Upper lobe of left lung (tissue), 4 donors: ENCODE data around the gene ANKUB1.

Source experiments
- POLR2A ChIP-seq, 4 donors: fragments of 450-650 bp; IDR thresholded peaks; one replicate each; pipeline ENCODE4 v1.5.1; 2016 to 2017; ENCODE audit warnings: antibody characterized with exemption in 4 of 4, mild to moderate bottlenecking in 2 of 4
- POLR2AphosphoS5 ChIP-seq, 2 donors: sonication (generic); formaldehyde crosslinking; IDR thresholded peaks; one replicate each; pipeline ENCODE4 v1.5.1; 2017; ENCODE audit warnings: antibody characterized with exemption in 2 of 2
- TF ChIP-seq, protein P1 (sequence below), 6 experiments: fragments of 450-650 bp in 4 of 6; fragments of 200-600 bp in 2 of 6; sonication (generic) in 2 of 6; IDR thresholded peaks; one replicate each; pipeline ENCODE4 v1.5.1; 2016 to 2019; ENCODE audit warnings: antibody characterized with exemption in 6 of 6

DNA sequence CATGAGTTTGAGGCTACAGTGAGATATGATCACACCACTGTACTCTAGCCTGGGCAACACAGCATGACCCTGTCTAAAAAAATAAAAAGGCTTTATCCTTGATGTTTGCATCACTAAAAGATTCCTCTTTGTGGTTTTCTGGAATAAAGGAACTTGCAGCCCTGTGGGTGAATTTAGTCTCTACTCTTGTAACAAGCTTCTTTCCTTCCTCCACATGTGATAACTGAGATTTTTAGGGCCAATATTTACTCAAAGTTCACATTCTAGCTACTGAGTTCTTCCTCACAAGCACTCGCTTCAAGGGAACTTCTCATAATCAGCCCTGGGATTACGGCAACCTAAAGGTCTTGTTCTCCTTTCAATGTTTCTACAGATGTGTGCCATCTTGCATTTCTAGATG is 64.7 kb downstream of the ANKUB1 start:
- TF ChIP-seq, protein P1, sequence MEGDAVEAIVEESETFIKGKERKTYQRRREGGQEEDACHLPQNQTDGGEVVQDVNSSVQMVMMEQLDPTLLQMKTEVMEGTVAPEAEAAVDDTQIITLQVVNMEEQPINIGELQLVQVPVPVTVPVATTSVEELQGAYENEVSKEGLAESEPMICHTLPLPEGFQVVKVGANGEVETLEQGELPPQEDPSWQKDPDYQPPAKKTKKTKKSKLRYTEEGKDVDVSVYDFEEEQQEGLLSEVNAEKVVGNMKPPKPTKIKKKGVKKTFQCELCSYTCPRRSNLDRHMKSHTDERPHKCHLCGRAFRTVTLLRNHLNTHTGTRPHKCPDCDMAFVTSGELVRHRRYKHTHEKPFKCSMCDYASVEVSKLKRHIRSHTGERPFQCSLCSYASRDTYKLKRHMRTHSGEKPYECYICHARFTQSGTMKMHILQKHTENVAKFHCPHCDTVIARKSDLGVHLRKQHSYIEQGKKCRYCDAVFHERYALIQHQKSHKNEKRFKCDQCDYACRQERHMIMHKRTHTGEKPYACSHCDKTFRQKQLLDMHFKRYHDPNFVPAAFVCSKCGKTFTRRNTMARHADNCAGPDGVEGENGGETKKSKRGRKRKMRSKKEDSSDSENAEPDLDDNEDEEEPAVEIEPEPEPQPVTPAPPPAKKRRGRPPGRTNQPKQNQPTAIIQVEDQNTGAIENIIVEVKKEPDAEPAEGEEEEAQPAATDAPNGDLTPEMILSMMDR (IDR thresholded peaks at IDR 0.05), result no peak
- TF ChIP-seq POLR2A (IDR thresholded peaks at IDR 0.05) (no peak), POLR2AphosphoS5 (IDR thresholded peaks at IDR 0.05) (no peak)
